Astrocyte of the spinal cord (primary cell): ENCODE data around the gene RABL2A.
"Not testable (repeated sequence)": the region's sequence is repeated elsewhere in the genome, so short reads cannot be mapped to it uniquely, and the experiment has no call there.

Experiments used
- DNase-seq: peaks from one replicate; pipeline ENCODE4 v3.0.0; 2011; ENCODE audit warnings: low read depth, low spot score
- H3K4me3 ChIP-seq: 2 replicates; pipeline ENCODE4 v1.5.1; 2011; ENCODE audit warnings: low read depth, mild to moderate bottlenecking, low read length, moderate library complexity
- CTCF ChIP-seq: IDR thresholded peaks from 2 replicates; pipeline ENCODE4 v1.5.1; 2012; ENCODE audit warnings: low read depth, mild to moderate bottlenecking, low read length, inconsistent platforms
- in situ Hi-C: cut with HindIII; loops from 2 replicates; pipeline ENCODE4 v1.10.0; 2017; ENCODE audit warnings: low sequenced_read_pairs

The RABL2A gene

GRCh38 chr2:113626616-113627330, at the start of gene RABL2A:
Gene RABL2A (plus strand): TSS chr2:113627266. CDS start chr2:113628607, 1,341 bp downstream.
- peak within 1 kb of the TSS; percentile 53 for H3K4me3 ChIP-seq
- peak; percentile 73 for DNase-seq
- in situ Hi-C loops = not testable (repeated sequence)

GRCh38 chr2:113578508-113578907, 48.6 kb upstream of the RABL2A start:
- H3K4me3 ChIP-seq, DNase-seq, in situ Hi-C loops: not testable (repeated sequence)

GRCh38 chr2:113582473-113582872, 44.6 kb upstream of the RABL2A start:
- in situ Hi-C loops, H3K4me3 ChIP-seq: not testable (repeated sequence)
- peak; percentile 0 for DNase-seq

GRCh38 chr2:113583521-113584225, 43.4 kb upstream of the RABL2A start:
- DNase-seq = peak; percentile 67
- peak overlapping the region; percentile 55 for H3K4me3 ChIP-seq
- in situ Hi-C loops = not testable (repeated sequence)

GRCh38 chr2:113584311-113585092, 42.6 kb upstream of the RABL2A start:
- in situ Hi-C loops = not testable (repeated sequence)
- peak overlapping the region; percentile 51 for H3K4me3 ChIP-seq
- DNase-seq = peak; percentile 28

- in situ Hi-C loops, H3K4me3 ChIP-seq: not testable (repeated sequence)
- DNase-seq = peak; percentile 23
- TF ChIP-seq CTCF = peak; percentile 50
Observed at GRCh38 chr2:113587201-113587600, 39.9 kb upstream of the RABL2A start.

GRCh38 chr2:113589591-113589990, 37.5 kb upstream of the RABL2A start:
- H3K4me3 ChIP-seq, in situ Hi-C loops, DNase-seq: not testable (repeated sequence)

GRCh38 chr2:113591926-113592325, 35.1 kb upstream of the RABL2A start:
- in situ Hi-C loops, H3K4me3 ChIP-seq, DNase-seq: not testable (repeated sequence)

GRCh38 chr2:113593280-113593679, 33.8 kb upstream of the RABL2A start:
- H3K4me3 ChIP-seq, in situ Hi-C loops, DNase-seq: not testable (repeated sequence)

- in situ Hi-C loops, H3K4me3 ChIP-seq, DNase-seq: not testable (repeated sequence)
Observed at GRCh38 chr2:113595725-113596124, 31.3 kb upstream of the RABL2A start.

- H3K4me3 ChIP-seq, in situ Hi-C loops, DNase-seq: not testable (repeated sequence)
Observed at GRCh38 chr2:113597164-113597563, 29.9 kb upstream of the RABL2A start.

- DNase-seq, in situ Hi-C loops, H3K4me3 ChIP-seq: not testable (repeated sequence)
Observed at GRCh38 chr2:113597572-113597971, 29.5 kb upstream of the RABL2A start.

- H3K4me3 ChIP-seq, DNase-seq, in situ Hi-C loops: not testable (repeated sequence)
Observed at GRCh38 chr2:113598180-113598579, 28.9 kb upstream of the RABL2A start.

- in situ Hi-C loops, H3K4me3 ChIP-seq, DNase-seq: not testable (repeated sequence)
Observed at GRCh38 chr2:113598738-113599137, 28.3 kb upstream of the RABL2A start.

- H3K4me3 ChIP-seq, in situ Hi-C loops, DNase-seq: not testable (repeated sequence)
Observed at GRCh38 chr2:113599208-113599607, 27.9 kb upstream of the RABL2A start.
